Tibial nerve (tissue), 4 donors: ENCODE data around the gene PDE3A.

Experiments
- CTCF ChIP-seq, 5 experiments: fragments of 200-600 bp in 3 of 5; fragments of 450-650 bp in 2 of 5; sonication (generic) in 3 of 5; IDR thresholded peaks; one replicate each; pipeline ENCODE4 v1.5.1; 2016 to 2019; ENCODE audit warnings: antibody characterized with exemption in 5 of 5, mild to moderate bottlenecking in 3 of 5, moderate library complexity in 2 of 5
- EP300 ChIP-seq, 2 donors: sonication (generic); formaldehyde crosslinking; IDR thresholded peaks; one replicate each; pipeline ENCODE4 v1.6.1; 2017; ENCODE audit warnings: antibody characterized with exemption in 2 of 2, mild to moderate bottlenecking in 1 of 2
- POLR2A ChIP-seq, 2 donors: fragments of 450-650 bp; IDR thresholded peaks; one replicate each; pipeline ENCODE4 v1.6.1; 2017; ENCODE audit warnings: antibody characterized with exemption in 2 of 2, mild to moderate bottlenecking in 2 of 2, moderate library complexity in 2 of 2

DNA sequence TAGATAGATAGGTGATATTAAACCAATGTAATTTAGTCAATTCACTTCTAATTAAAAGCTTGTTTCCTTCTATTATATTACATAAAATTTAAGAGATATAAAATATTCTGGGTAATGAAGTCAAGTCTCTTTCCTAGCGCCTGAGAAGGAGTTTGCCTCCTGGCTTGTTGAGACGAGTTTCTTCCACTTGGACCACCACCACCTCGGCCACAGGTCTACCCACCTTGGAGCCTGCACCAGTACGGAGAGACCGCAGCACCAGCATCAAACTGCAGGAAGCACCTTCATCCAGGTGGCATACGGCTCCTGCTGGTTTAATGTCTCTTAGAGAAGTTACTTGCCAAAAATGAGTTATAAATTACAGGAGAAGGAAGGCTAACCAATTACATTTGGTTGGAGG lies 247.8 kb downstream of the PDE3A start:
- no peak for TF ChIP-seq POLR2A (IDR thresholded peaks at IDR 0.05)
- no peak for TF ChIP-seq CTCF (IDR thresholded peaks at IDR 0.05)
- TF ChIP-seq EP300 (IDR thresholded peaks at IDR 0.05): no peak
